ENCODE data around the gene PDGFRA. TPM values are rescaled to one million over a fixed set of nuclear protein-coding genes. Genes with fewer than 3 reads are reported as not detected.

The PDGFRA gene
- total and polyA plus RNA-seq, 10 of the 15 experiments (the other 5 are each of a cell fraction or from before 2014, with no cell fraction given), result 0.01 to 0.28 (median 0.06) TPM; not detected in 5

- ChIA-PET RAD21 (ENCODE audit: unreplicated experiment) (no interaction called here), SMC1A (ENCODE audit: uncharacterized antibody, unreplicated experiment) (no interaction called here), POLR2A (no interaction called here), CTCF (no interaction called here)
- no peaks in the 10 kb centered on the region for H3K36me3 ChIP-seq (ENCODE audit: control insufficient read depth in 2 of 2, insufficient read depth in 2 of 2, low read length in 1 of 2)
- ATAC-seq (no peak), DNase-seq (ENCODE audit: low read depth, low spot score) (no peak), FAIRE-seq (no peak)
- H3K27ac ChIP-seq (ENCODE audit: control insufficient read depth, insufficient read depth), result no peak overlapping the region
- no peak overlapping the region for H3K4me2 ChIP-seq (ENCODE audit: control insufficient read depth, insufficient read depth)
- no peaks in the 10 kb centered on the region for H4K20me1 ChIP-seq (ENCODE audit: control insufficient read depth, insufficient read depth)
- no peak overlapping the region for H3K4me3 ChIP-seq
- H3K27me3 ChIP-seq (replicated peaks in 1 of 2; ENCODE audit: control insufficient read depth in 2 of 2, insufficient read depth in 2 of 2, low read length in 1 of 2), result no peaks in the 10 kb centered on the region
- H3K9ac ChIP-seq (ENCODE audit: control insufficient read depth, insufficient read depth, low read length), result no peak overlapping the region
- no peak overlapping the region for H2AFZ ChIP-seq (ENCODE audit: control insufficient read depth, low read depth, low read length)
- H3K9me3 ChIP-seq (replicated peaks; ENCODE audit: control insufficient read depth, insufficient read depth, low read length), result peaks cover 5% of the 10 kb centered on the region; the same call in 2 of the 3 replicates
- in situ Hi-C loops (cut with MboI) (no loop called here), intact Hi-C loops (cut with micrococcal nuclease; ENCODE audit: unreplicated experiment) (no loop called here)
- WGBS (ENCODE audit: insufficient coverage, insufficient replicate concordance, low lambda C conversion rate, missing lambda C conversion rate), result 40% methylated on average over 6 of the region's 6 CpGs
- no peaks in the 10 kb centered on the region for H3K4me1 ChIP-seq (ENCODE audit: control insufficient read depth, insufficient read depth, low read length)
- BruUV-seq (replicated peaks), result no TSS peak
- TF ChIP-seq HDGF (IDR thresholded peaks at IDR 0.05) (no peak), SRF (IDR thresholded peaks at IDR 0.05; ENCODE audit: low read depth in 2 of 2, low read length in 2 of 2) (no peak), ZNF592 (IDR thresholded peaks at IDR 0.05) (no peak), DPF2 (IDR thresholded peaks at IDR 0.05) (no peak)
- no peaks in the 10 kb centered on the region for H3K79me2 ChIP-seq (ENCODE audit: control insufficient read depth, insufficient read depth, low read length)
Measured at GRCh38 chr4:54281054-54281766, 52.1 kb downstream of the PDGFRA start.
